Measurements from ENCODE around the gene PPP6R1.

DNA sequence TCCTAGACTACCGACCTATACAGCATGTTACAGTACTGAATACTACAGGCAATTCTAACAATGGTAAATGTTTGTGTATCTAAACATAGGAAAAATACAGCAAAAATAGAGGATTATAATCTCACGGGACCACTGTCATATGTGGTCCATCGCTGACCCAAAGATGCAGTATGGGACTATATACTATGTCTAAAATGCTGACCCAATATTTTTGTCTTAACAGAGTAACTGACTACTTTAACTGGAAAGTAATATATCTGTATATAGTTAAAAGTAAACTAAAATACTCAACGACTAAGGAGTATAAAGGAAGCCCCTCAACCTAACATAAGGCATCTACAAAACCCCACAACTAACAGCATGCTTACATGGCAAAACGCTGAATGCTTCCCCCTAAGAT, 25.8 kb downstream of the PPP6R1 start:
- TF ChIP-seq, protein P1, sequence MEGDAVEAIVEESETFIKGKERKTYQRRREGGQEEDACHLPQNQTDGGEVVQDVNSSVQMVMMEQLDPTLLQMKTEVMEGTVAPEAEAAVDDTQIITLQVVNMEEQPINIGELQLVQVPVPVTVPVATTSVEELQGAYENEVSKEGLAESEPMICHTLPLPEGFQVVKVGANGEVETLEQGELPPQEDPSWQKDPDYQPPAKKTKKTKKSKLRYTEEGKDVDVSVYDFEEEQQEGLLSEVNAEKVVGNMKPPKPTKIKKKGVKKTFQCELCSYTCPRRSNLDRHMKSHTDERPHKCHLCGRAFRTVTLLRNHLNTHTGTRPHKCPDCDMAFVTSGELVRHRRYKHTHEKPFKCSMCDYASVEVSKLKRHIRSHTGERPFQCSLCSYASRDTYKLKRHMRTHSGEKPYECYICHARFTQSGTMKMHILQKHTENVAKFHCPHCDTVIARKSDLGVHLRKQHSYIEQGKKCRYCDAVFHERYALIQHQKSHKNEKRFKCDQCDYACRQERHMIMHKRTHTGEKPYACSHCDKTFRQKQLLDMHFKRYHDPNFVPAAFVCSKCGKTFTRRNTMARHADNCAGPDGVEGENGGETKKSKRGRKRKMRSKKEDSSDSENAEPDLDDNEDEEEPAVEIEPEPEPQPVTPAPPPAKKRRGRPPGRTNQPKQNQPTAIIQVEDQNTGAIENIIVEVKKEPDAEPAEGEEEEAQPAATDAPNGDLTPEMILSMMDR (conservative IDR thresholded peaks at IDR 0.05; ENCODE audit: low read length): no peak
- no peak for TF ChIP-seq EZH2phosphoT487 (IDR thresholded peaks at IDR 0.05; ENCODE audit: borderline replicate concordance, low read depth, low read length)

Measured in OCI-LY7 (cell line).